Measurements from ENCODE around the gene IGF1R.
A peak's percentile ranks its signal among the peaks of the same experiment; 100 is the strongest.

Gene IGF1R

DNA sequence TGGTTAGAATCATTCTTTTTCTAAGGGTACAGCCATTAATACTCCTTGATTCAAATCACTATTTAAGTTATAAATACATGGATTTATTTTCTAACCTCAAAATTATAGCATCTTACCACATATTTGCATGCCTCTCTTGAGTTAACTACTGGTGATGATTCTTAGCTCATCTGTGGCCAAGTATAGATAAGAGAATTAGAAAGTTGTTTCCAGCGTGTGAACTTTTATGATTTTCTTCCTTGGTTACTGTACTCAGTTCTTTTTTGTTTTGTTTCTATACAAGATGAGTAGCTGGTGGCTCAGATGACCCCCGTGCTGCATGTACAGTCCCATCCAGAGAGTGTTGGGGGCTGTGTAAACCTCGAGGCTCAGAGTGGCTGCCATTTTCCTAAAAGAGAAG is 124.6 kb downstream of the IGF1R start:
- no peak for DNase-seq (ENCODE audit: low read depth)
- no peak overlapping the region for H3K4me3 ChIP-seq (ENCODE audit: low read length)
- TF ChIP-seq, protein P1, sequence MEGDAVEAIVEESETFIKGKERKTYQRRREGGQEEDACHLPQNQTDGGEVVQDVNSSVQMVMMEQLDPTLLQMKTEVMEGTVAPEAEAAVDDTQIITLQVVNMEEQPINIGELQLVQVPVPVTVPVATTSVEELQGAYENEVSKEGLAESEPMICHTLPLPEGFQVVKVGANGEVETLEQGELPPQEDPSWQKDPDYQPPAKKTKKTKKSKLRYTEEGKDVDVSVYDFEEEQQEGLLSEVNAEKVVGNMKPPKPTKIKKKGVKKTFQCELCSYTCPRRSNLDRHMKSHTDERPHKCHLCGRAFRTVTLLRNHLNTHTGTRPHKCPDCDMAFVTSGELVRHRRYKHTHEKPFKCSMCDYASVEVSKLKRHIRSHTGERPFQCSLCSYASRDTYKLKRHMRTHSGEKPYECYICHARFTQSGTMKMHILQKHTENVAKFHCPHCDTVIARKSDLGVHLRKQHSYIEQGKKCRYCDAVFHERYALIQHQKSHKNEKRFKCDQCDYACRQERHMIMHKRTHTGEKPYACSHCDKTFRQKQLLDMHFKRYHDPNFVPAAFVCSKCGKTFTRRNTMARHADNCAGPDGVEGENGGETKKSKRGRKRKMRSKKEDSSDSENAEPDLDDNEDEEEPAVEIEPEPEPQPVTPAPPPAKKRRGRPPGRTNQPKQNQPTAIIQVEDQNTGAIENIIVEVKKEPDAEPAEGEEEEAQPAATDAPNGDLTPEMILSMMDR (conservative IDR thresholded peaks at IDR 0.05; ENCODE audit: low read depth, low read length), result no peak

DNA sequence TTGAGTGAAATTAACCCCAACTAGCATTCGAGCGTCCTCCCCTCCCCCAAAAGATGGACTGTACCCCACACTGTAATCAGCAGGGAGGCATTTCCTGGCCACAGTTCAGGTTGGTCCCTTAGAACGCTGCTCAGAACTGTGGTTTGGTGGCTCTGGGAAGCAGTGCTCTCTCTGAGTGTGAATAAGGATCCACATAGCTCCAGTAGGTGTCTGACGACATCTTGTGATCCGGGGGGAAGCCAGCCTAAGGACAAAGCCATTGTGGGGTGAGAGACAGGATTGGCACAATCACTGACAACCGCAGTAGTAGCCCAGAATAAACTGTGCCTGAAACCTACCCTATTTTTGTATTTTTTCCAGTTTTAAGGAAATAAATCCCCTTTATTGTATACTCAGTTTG is 125.3 kb downstream of the IGF1R start:
- no peak overlapping the region for H3K4me3 ChIP-seq (ENCODE audit: low read length)
- DNase-seq (ENCODE audit: low read depth), result no peak

DNA sequence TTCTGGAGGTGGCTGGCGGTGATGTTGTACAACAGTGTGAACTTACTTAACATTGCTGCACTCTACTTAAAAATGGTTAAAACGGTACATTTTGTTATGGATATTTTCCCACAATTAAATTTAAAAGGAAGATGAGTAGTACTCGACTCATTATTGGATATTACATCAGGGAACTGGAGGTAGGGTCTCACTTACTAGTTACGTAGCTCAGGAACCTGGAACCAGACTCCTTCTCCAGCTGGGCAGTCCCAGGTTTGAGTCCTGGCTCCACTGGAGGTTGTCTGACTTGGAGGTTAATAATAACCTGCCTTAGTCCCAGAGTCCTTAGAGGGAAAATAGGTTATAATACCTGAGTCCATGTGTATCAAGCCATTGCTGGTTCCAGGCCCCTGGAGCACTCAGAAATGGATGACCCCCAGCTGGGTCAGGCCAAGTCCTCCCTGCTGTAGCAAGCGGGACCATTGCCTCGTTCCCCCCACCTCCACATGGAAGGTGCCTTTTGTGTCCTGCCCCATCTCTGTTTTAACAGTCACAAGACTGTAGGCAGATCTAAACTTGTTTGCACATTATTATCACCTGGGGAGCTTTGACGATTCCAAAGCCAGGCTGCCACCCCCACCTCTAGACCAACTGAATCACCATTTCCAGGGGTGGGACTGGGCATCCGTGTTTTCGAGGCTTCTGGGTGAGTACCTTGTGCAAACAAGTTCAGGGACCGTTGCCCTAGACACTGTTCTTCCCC is 126.6 kb downstream of the IGF1R start:
- TF ChIP-seq, protein P1 (conservative IDR thresholded peaks at IDR 0.05; ENCODE audit: low read depth, low read length), result no peak
- H3K4me3 ChIP-seq (ENCODE audit: low read length), result no peak overlapping the region
- DNase-seq (ENCODE audit: low read depth), result no peak

More for the DNA sequence above, 125.3 kb downstream of the IGF1R start:
- TF ChIP-seq, protein P1 (conservative IDR thresholded peaks at IDR 0.05; ENCODE audit: low read depth, low read length), result no peak

DNA sequence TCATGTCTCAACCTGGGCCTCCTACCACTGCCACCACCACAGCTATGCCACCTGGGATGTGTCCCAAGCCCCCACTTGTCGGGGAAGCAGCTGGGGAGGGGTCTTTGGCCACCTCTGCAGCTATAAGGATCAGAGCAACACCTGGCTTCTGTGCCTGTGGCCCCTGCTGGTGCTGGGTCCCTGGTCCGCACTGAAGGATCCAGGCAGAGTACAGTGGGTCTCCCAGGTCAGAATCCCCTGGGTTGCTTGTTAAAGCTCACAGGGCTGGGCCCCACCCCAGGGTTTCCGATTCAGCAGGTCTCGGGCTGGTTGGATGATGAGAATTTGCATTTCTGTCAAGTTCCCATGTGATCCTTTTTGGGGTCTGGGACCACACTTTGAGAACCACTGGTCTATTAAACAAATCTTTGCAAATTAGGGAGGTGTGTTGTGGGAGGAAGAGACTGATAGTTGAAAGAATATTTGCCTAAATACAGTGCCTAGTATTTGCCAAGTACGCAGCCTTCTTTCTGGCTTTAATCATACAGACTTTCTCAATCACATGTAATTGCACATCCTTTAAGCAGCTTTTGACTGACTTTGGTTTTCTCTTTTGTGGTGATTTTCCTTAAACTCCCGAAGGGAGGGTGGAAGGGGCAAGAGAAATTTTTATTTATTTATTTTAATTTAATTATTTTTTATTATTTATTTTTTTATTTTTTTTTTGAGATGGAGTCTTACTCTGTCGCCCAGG is 127.3 kb downstream of the IGF1R start:
- TF ChIP-seq, protein P1 (conservative IDR thresholded peaks at IDR 0.05; ENCODE audit: low read depth, low read length), result no peak

DNA sequence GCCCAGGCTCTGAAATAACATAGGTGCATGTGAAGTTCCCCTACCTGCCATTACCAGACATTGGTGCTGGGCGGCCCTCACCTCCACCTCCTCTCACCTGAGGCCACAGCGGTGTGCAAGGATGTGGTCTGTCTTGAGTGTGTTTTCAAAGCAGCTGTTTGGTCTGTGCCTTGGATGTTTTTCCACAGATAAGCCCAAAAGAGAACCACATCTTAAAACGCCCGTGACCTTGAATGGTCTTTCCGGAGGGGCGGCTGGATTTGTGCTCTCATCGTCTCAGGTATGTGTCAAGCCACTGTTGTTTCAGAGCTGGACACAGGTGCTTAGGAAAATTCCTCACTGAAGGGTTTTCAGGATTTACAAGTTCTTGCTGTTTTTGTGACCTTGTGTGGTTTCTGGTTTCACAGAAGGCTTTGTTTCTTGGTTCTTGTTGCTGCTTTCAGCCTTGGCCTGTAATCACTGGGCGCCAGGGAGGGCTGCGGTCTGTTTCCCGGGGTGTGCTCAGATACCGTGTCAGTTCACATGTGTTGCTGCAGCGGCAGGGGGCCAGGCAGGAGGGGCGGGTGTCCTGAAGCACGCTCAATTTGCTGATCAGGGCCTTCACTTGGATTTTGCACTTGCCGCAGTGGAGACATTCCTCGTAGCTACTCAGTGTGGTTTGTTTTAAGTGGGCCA is 128.4 kb downstream of the IGF1R start:
- no peak overlapping the region for H3K4me3 ChIP-seq (ENCODE audit: low read length)
- TF ChIP-seq, protein P1 (conservative IDR thresholded peaks at IDR 0.05; ENCODE audit: low read depth, low read length), result no peak
- DNase-seq (ENCODE audit: low read depth), result peak; percentile 71

More for the DNA sequence above, 127.3 kb downstream of the IGF1R start:
- H3K4me3 ChIP-seq (ENCODE audit: low read length), result no peak overlapping the region
- DNase-seq (ENCODE audit: low read depth), result no peak

DNA sequence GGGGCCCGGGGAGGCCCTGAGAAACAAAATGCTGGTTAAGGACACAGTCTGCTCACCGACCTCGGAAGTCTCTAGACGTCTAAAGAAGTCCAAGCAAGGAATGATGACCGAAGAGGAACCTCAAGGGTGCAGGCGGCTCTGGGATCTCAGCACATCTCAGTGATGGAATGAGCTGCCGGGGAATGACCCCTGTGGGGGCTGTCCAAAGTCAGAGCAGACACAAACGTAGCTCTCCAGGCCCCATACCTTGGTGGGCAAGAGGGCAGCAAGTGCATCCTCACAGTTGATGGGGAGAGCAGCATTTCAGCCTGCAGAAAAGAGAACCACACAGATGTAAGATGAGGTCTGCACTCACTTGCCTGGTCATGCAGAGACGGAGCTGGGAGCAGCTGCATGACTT is 129.1 kb downstream of the IGF1R start:
- H3K4me3 ChIP-seq (ENCODE audit: low read length), result no peak overlapping the region
- TF ChIP-seq, protein P1 (conservative IDR thresholded peaks at IDR 0.05; ENCODE audit: low read depth, low read length), result no peak
- no peak for DNase-seq (ENCODE audit: low read depth)
